Measurements from ENCODE around the gene STK32C.

GRCh38 chr10:132207536-132208461 is 100.0 kb downstream of the STK32C start:
- no peak for TF ChIP-seq POLR2A (IDR thresholded peaks at IDR 0.05; ENCODE audit: low read depth, low read length)
- no peak for TF ChIP-seq TAF1 (IDR thresholded peaks at IDR 0.05; ENCODE audit: low read depth, low read length)
